CD4-positive, alpha-beta T cell treated with Interleukin-2 at 100 ng/mL for 4 hours (primary cell): ENCODE data around the gene ADGRD2.
"Not testable (repeated sequence)": the region's sequence is repeated elsewhere in the genome, so short reads cannot be mapped to it uniquely, and the experiment has no call there.

Experiments used
- DNase-seq: peaks from one replicate; pipeline ENCODE4 v3.0.0-alpha.2; 2020; ENCODE audit warnings: low spot score

ADGRD2 gene, protein sequence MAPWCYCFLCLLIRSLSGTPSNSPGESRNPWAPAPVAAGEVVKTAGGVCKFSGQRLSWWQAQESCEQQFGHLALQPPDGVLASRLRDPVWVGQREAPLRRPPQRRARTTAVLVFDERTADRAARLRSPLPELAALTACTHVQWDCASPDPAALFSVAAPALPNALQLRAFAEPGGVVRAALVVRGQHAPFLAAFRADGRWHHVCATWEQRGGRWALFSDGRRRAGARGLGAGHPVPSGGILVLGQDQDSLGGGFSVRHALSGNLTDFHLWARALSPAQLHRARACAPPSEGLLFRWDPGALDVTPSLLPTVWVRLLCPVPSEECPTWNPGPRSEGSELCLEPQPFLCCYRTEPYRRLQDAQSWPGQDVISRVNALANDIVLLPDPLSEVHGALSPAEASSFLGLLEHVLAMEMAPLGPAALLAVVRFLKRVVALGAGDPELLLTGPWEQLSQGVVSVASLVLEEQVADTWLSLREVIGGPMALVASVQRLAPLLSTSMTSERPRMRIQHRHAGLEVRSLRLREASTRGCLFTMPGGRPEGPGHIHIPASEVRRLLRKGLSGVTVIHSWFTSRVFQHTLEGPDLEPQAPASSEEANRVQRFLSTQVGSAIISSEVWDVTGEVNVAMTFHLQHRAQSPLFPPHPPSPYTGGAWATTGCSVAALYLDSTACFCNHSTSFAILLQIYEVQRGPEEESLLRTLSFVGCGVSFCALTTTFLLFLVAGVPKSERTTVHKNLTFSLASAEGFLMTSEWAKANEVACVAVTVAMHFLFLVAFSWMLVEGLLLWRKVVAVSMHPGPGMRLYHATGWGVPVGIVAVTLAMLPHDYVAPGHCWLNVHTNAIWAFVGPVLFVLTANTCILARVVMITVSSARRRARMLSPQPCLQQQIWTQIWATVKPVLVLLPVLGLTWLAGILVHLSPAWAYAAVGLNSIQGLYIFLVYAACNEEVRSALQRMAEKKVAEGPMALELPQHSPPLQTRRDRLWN

GRCh38 chr9:124450241-124450924 is at the start of gene ADGRD2:
Gene ADGRD2 (plus strand): TSS chr9:124450451. CDS start chr9:124451667, 1,216 bp downstream.
- no peak for DNase-seq

GRCh38 chr9:124403246-124403645 is 47.0 kb upstream of the ADGRD2 start:
- DNase-seq, result no peak

DNA sequence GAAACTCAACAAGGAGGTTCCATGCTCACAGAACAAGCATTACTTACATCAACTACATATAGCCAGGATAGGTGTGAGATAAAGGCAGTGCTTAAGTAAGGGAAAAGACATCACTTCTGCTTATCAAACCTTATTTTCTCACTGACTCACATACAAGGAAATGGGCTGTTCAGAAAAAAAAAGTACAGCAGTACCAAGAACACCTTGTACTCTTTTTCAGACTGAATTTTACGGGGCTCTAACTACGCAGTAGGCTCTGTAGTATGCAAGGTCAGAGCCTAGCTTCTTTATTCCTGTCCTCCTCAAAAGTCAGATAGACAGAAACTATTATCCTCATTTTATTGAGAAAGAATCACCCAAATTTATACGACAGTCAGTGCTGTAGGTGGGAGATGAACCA is 40.8 kb upstream of the ADGRD2 start:
- DNase-seq, result no peak

DNA sequence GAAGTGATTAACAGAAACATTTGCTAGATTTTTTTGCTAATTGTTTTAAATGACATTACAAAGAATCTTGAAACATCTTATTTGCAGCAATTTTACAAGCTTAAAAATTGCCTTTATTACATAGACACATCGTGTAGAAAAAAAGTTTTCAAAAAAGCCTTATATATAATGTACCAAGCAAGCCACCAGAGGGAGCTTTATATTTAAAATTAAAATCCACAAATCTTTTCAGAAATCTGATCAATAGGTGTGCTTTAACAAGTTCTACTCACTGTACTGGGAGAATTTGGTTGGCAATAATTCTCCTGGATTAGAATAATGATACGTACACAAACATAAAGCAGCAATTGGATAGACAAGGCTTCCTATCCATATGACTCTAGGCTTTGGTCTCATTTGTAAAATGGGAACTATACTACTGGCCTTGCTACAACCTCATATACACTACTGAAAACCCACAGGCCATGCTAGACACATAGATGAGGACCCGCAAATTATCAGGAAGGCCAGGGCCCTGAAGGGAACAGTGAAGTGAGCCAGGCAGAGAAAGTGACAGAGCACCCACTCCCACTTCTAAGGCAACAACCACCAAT is 39.8 kb upstream of the ADGRD2 start:
- DNase-seq, result no peak

- DNase-seq, result no peak
Observed at GRCh38 chr9:124411514-124412227, 38.6 kb upstream of the ADGRD2 start.

GRCh38 chr9:124412228-124412575 is 38.0 kb upstream of the ADGRD2 start:
- no peak for DNase-seq

GRCh38 chr9:124414612-124415011 is 35.6 kb upstream of the ADGRD2 start:
- no peak for DNase-seq

GRCh38 chr9:124415102-124415851 is 35.0 kb upstream of the ADGRD2 start, which contains the start of gene PSMB7:
Gene PSMB7 (minus strand): TSS chr9:124415442. CDS start chr9:124415425, 17 bp downstream.
- DNase-seq, result peak; percentile 97

GRCh38 chr9:124415852-124416484 is 34.3 kb upstream of the ADGRD2 start:
- no peak for DNase-seq

- no peak for DNase-seq
Observed at GRCh38 chr9:124419832-124420489, 30.3 kb upstream of the ADGRD2 start.

DNA sequence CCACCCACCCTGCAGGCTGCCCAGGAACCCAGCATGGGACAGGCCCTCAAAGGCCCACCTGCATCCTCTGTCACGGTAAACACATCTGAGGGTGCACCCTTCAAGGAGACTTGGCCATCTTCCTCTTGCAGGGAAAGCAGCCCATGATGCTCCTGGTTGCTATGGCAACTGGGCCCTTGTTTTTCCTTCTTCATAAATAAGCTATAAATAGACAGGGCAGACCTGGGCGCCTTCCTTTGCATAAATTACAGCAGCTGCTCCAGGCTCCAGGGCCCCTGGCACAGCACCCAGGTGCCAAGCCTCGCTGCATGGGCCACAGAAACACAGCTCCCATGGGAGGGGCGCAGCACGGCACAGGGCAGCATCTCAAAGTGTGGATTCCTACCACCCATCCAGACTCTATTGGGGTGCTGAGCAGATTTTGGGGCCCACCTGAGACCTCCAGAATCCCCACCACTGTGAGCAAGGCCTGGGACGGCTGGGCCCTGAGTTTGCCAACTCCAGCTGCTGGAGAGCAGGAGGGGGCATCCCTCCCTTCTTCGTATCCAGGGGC is 29.2 kb upstream of the ADGRD2 start:
- no peak for DNase-seq

- DNase-seq, result no peak
Observed at GRCh38 chr9:124423155-124423554, 27.1 kb upstream of the ADGRD2 start.

DNA sequence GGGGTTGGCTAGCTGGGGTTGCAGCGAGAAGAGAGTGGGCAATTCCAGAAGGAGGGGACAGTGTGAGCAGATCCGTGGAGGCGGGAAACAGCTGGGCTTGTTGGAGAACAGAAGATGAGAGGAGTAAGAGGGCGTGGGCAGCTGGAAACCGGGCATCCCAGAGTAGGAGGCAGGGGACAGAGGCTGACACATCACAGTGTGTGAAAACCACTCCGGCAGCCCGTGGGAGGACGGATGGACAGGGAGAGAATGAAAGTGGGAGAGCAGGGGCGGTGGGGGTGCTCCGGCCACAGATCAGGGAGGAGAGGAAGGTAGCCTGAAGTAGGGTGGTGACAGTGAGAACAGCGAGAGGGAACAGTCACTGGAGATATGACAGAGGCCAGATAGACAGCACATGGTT is 26.7 kb upstream of the ADGRD2 start:
- DNase-seq, result no peak

- not testable (repeated sequence) for DNase-seq
Observed at GRCh38 chr9:124425733-124426132, 24.5 kb upstream of the ADGRD2 start.

- no peak for DNase-seq
Observed at GRCh38 chr9:124426361-124426760, 23.9 kb upstream of the ADGRD2 start.

DNA sequence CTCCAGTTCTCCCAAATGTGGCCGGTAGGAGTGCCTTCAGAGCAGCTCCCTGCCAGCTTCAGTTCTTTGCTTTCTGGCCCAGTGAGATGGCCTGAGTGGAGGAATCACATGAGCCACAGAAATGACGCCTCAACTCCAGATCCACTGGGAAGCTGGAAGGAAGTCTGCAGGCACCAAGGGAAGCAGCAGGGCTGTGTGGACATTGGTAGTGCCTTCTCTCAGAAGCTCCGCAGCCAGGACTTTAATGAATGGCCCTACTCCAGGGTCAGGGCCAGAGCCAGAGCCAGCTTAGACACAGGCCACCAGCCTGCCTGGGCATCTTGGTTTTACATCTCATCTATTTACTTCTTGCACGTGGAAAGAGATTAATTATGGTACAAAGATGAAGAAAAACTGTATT is 23.0 kb upstream of the ADGRD2 start:
- DNase-seq, result no peak

- no peak for DNase-seq
Observed at GRCh38 chr9:124428751-124429529, 21.3 kb upstream of the ADGRD2 start.

DNA sequence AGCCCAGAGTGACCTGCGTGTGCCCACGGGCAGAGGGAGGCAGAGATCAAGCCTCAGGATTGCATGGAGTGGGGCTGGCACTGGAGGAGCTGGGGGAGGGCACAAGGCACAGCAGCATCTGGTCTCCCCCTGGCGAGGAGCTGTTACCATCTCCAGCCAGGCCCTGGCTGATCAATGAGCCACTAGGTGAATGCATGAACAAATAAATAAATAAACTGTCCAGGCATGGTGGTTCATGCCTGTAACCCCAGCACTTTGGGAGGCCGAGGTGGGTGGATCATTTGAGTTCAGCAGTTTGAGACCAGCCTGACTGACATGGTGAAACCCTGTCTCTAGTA is 20.8 kb upstream of the ADGRD2 start:
- no peak for DNase-seq
